Measurements from ENCODE around the gene OSGEP. TPM values are rescaled to one million over a fixed set of nuclear protein-coding genes. Genes with fewer than 3 reads are reported as not detected.

The OSGEP gene
- total RNA-seq, result 10 to 100 TPM; 50.7 to 68.1 TPM

- peaks cover 4 to 21% of the 10 kb centered on the region in 2 donors for H3K36me3 Mint-ChIP-seq (ENCODE audit: insufficient read depth in 2 of 2)
- peaks cover 19% of the 10 kb centered on the region for H3K4me1 Mint-ChIP-seq (ENCODE audit: low read depth)
- peak within 1 kb of the TSS; percentile 67 for H3K27ac Mint-ChIP-seq
- H3K27me3 Mint-ChIP-seq (ENCODE audit: low read depth), result no peaks in the 10 kb centered on the region
- H3K4me3 Mint-ChIP-seq, result peak within 1 kb of the TSS in 1 of 2 donors; percentile 46
- peak; percentile 86 to 88 for ATAC-seq (replicated peaks in 1 of 2)
- DNase-seq, result peak; percentile 96 to 99
- H3K9me3 Mint-ChIP-seq, result no peaks in the 10 kb centered on the region
Measured at GRCh38 chr14:20454516-20455354, at the start of gene OSGEP, which contains the start of gene APEX1. Gene OSGEP, minus strand, starts transcription at chr14:20454812. Its CDS starts 129 bp downstream, at chr14:20454683. Gene APEX1, plus strand, starts transcription at chr14:20455226. Its CDS starts 420 bp downstream, at chr14:20455646.

- H3K27ac Mint-ChIP-seq, result no peak overlapping the region
- H3K4me3 Mint-ChIP-seq, result no peak overlapping the region
- peaks cover 6% of the 10 kb centered on the region for H3K4me1 Mint-ChIP-seq (ENCODE audit: low read depth)
- peaks cover 6% of the 10 kb centered on the region for H3K27me3 Mint-ChIP-seq (ENCODE audit: low read depth)
- no peak for DNase-seq
- no peaks in the 10 kb centered on the region for H3K36me3 Mint-ChIP-seq (ENCODE audit: insufficient read depth in 2 of 2)
- H3K9me3 Mint-ChIP-seq, result no peaks in the 10 kb centered on the region
- no peak for ATAC-seq (replicated peaks in 1 of 2)
Measured at GRCh38 chr14:20503898-20504297, 49.3 kb upstream of the OSGEP start.

GRCh38 chr14:20501346-20501745 lies 46.7 kb upstream of the OSGEP start:
- no peaks in the 10 kb centered on the region for H3K36me3 Mint-ChIP-seq (ENCODE audit: insufficient read depth in 2 of 2)
- no peak overlapping the region for H3K4me3 Mint-ChIP-seq
- no peak for DNase-seq
- H3K27ac Mint-ChIP-seq, result no peak overlapping the region
- no peaks in the 10 kb centered on the region for H3K9me3 Mint-ChIP-seq
- ATAC-seq (replicated peaks in 1 of 2), result no peak
- peaks cover 13% of the 10 kb centered on the region for H3K4me1 Mint-ChIP-seq (ENCODE audit: low read depth)
- H3K27me3 Mint-ChIP-seq (ENCODE audit: low read depth), result peaks cover 6% of the 10 kb centered on the region

- Mint-ChIP-seq H3K27ac (no peak overlapping the region), H3K27me3 (ENCODE audit: low read depth) (peaks cover 6% of the 10 kb centered on the region), H3K4me1 (ENCODE audit: low read depth) (peaks cover 27% of the 10 kb centered on the region), H3K36me3 (ENCODE audit: insufficient read depth in 2 of 2) (no peaks in the 10 kb centered on the region), H3K9me3 (no peaks in the 10 kb centered on the region), H3K4me3 (no peak overlapping the region)
- no peak for DNase-seq
- ATAC-seq (replicated peaks in 1 of 2), result no peak
Measured at GRCh38 chr14:20499881-20500280, 45.3 kb upstream of the OSGEP start.

- Mint-ChIP-seq H3K4me3 (no peak overlapping the region), H3K4me1 (ENCODE audit: low read depth) (peaks cover 32% of the 10 kb centered on the region), H3K36me3 (ENCODE audit: insufficient read depth in 2 of 2) (no peaks in the 10 kb centered on the region), H3K27me3 (ENCODE audit: low read depth) (peaks cover 6% of the 10 kb centered on the region), H3K27ac (no peak overlapping the region), H3K9me3 (no peaks in the 10 kb centered on the region)
- DNase-seq (peak in 1 of 2 donors; percentile 20), ATAC-seq (replicated peaks in 1 of 2) (peak; percentile 72 to 77)
Measured at GRCh38 chr14:20499108-20499507, 44.5 kb upstream of the OSGEP start.

- ATAC-seq (replicated peaks in 1 of 2) (peak in 1 of 2 donors; percentile 32), DNase-seq (no peak)
- H3K4me1 Mint-ChIP-seq (ENCODE audit: low read depth), result peaks cover 36% of the 10 kb centered on the region
- H3K27me3 Mint-ChIP-seq (ENCODE audit: low read depth), result peaks cover 4% of the 10 kb centered on the region
- peak overlapping the region; percentile 5 to 23 for H3K4me3 Mint-ChIP-seq
- H3K9me3 Mint-ChIP-seq, result no peaks in the 10 kb centered on the region
- H3K27ac Mint-ChIP-seq, result peak overlapping the region; percentile 6
- H3K36me3 Mint-ChIP-seq (ENCODE audit: insufficient read depth in 2 of 2), result no peaks in the 10 kb centered on the region
Measured at GRCh38 chr14:20498622-20499021, 44.0 kb upstream of the OSGEP start.

- no peaks in the 10 kb centered on the region for H3K9me3 Mint-ChIP-seq
- no peaks in the 10 kb centered on the region for H3K27me3 Mint-ChIP-seq (ENCODE audit: low read depth)
- no peaks in the 10 kb centered on the region for H3K36me3 Mint-ChIP-seq (ENCODE audit: insufficient read depth in 2 of 2)
- peak overlapping the region in 1 of 2 donors; percentile 56 for H3K4me3 Mint-ChIP-seq
- ATAC-seq (replicated peaks in 1 of 2), result peak; percentile 35 to 58
- peaks cover 66% of the 10 kb centered on the region for H3K4me1 Mint-ChIP-seq (ENCODE audit: low read depth)
- no peak for DNase-seq
- no peak overlapping the region for H3K27ac Mint-ChIP-seq
Measured at GRCh38 chr14:20494935-20495766, 40.5 kb upstream of the OSGEP start.

- no peak for DNase-seq
- no peaks in the 10 kb centered on the region for H3K27me3 Mint-ChIP-seq (ENCODE audit: low read depth)
- ATAC-seq (replicated peaks in 1 of 2), result no peak
- H3K36me3 Mint-ChIP-seq (ENCODE audit: insufficient read depth in 2 of 2), result no peaks in the 10 kb centered on the region
- peak overlapping the region; percentile 37 to 54 for H3K4me3 Mint-ChIP-seq
- H3K9me3 Mint-ChIP-seq, result no peaks in the 10 kb centered on the region
- peaks cover 69% of the 10 kb centered on the region for H3K4me1 Mint-ChIP-seq (ENCODE audit: low read depth)
- peak overlapping the region; percentile 83 for H3K27ac Mint-ChIP-seq
Measured at GRCh38 chr14:20493634-20494033, 39.0 kb upstream of the OSGEP start.

GRCh38 chr14:20492486-20492885 lies 37.9 kb upstream of the OSGEP start:
- ATAC-seq (replicated peaks in 1 of 2), result no peak
- Mint-ChIP-seq H3K27ac (no peak overlapping the region), H3K4me3 (no peak overlapping the region), H3K27me3 (ENCODE audit: low read depth) (no peaks in the 10 kb centered on the region), H3K36me3 (ENCODE audit: insufficient read depth in 2 of 2) (no peaks in the 10 kb centered on the region), H3K9me3 (no peaks in the 10 kb centered on the region), H3K4me1 (ENCODE audit: low read depth) (peaks cover 74% of the 10 kb centered on the region)
- no peak for DNase-seq

GRCh38 chr14:20490563-20490962 lies 36.0 kb upstream of the OSGEP start:
- Mint-ChIP-seq H3K4me1 (ENCODE audit: low read depth) (peaks cover 76% of the 10 kb centered on the region), H3K9me3 (no peaks in the 10 kb centered on the region), H3K27ac (peak overlapping the region; percentile 10), H3K27me3 (ENCODE audit: low read depth) (no peaks in the 10 kb centered on the region), H3K36me3 (ENCODE audit: insufficient read depth in 2 of 2) (no peaks in the 10 kb centered on the region), H3K4me3 (peak overlapping the region; percentile 45 to 70)
- no peak for ATAC-seq (replicated peaks in 1 of 2)
- no peak for DNase-seq

GRCh38 chr14:20489093-20489994 lies 34.7 kb upstream of the OSGEP start:
- Mint-ChIP-seq H3K27me3 (ENCODE audit: low read depth) (no peaks in the 10 kb centered on the region), H3K27ac (peak overlapping the region; percentile 66), H3K4me1 (ENCODE audit: low read depth) (peaks cover 70% of the 10 kb centered on the region), H3K4me3 (peak overlapping the region; percentile 70 to 76), H3K9me3 (peaks cover 0 to 1% of the 10 kb centered on the region in 2 donors), H3K36me3 (ENCODE audit: insufficient read depth in 2 of 2) (peaks cover 0 to 1% of the 10 kb centered on the region in 2 donors)
- ATAC-seq (replicated peaks in 1 of 2) (peak; percentile 54 to 63), DNase-seq (no peak)

- peaks cover 0 to 1% of the 10 kb centered on the region in 2 donors for H3K9me3 Mint-ChIP-seq
- peaks cover 57% of the 10 kb centered on the region for H3K4me1 Mint-ChIP-seq (ENCODE audit: low read depth)
- H3K27me3 Mint-ChIP-seq (ENCODE audit: low read depth), result no peaks in the 10 kb centered on the region
- H3K36me3 Mint-ChIP-seq (ENCODE audit: insufficient read depth in 2 of 2), result peaks cover 0 to 1% of the 10 kb centered on the region in 2 donors
- peak overlapping the region; percentile 17 for H3K27ac Mint-ChIP-seq
- DNase-seq, result no peak
- ATAC-seq (replicated peaks in 1 of 2), result no peak
- H3K4me3 Mint-ChIP-seq, result peak overlapping the region in 1 of 2 donors; percentile 27
Measured at GRCh38 chr14:20487396-20487725, 32.7 kb upstream of the OSGEP start.
